ENCODE measurements around the gene DBH. TPM values are rescaled to one million over a fixed set of nuclear protein-coding genes. Genes with fewer than 3 reads are reported as not detected.
A peak's percentile ranks its signal among the peaks of the same experiment; 100 is the strongest.

Gene DBH
- total RNA-seq, 3 donors from 2014 or later (not counting 1 experiment from before 2014, with no cell fraction given): not detected

DNA sequence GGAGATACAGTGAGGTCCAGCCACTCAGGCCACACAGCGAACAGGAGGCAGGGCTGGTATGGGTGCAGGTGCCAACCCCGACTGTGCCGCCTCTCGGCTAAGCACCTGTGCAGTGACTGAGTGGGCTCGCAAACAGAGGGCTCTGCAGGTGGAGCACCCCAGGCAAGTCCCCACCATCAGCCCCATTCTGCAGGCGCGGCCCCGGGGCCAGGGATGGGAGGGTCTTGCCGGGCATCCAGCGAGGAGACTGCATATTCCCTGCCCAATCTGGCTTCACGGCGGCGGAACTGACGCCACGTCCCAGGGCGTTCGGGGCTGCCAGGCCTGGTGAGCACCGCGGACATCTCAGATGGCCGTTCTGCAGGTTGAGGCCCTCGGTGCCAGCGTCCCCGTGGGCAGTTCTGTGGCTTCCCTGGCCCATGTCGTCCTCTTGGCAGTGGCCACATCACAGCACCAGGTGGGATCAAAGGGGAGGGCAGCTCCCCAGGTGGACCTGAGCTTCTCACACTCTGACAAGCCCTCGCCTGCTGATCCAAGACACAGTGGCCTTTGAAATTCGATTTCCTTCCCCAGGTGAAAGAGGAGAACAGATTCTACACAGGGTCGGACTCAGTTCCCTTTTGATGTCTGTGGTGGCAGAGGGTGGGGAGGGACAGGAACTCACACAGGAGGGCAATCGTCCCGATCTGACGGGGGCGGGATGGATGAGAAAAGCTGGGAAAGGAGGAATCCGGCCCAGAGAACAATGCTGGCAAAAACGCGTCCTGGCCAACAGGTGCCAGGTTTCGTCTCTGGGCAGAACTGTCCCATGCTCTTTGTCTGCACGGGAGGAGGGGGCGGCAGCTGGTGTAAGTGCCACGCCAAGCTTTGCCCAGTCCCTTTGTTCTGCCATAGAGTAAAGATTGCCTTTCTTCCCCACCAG lies 18.8 kb downstream of the DBH start:
- no peak overlapping the region for H3K27ac Mint-ChIP-seq
- ATAC-seq: no peak
- TF ChIP-seq, protein P1, sequence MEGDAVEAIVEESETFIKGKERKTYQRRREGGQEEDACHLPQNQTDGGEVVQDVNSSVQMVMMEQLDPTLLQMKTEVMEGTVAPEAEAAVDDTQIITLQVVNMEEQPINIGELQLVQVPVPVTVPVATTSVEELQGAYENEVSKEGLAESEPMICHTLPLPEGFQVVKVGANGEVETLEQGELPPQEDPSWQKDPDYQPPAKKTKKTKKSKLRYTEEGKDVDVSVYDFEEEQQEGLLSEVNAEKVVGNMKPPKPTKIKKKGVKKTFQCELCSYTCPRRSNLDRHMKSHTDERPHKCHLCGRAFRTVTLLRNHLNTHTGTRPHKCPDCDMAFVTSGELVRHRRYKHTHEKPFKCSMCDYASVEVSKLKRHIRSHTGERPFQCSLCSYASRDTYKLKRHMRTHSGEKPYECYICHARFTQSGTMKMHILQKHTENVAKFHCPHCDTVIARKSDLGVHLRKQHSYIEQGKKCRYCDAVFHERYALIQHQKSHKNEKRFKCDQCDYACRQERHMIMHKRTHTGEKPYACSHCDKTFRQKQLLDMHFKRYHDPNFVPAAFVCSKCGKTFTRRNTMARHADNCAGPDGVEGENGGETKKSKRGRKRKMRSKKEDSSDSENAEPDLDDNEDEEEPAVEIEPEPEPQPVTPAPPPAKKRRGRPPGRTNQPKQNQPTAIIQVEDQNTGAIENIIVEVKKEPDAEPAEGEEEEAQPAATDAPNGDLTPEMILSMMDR (IDR thresholded peaks at IDR 0.05): no peak
- intact Hi-C loops (cut with micrococcal nuclease): no loop called here
- H3K27ac ChIP-seq (ENCODE audit: low read length): no peak overlapping the region
- H3K27me3 ChIP-seq (ENCODE audit: control insufficient read depth, insufficient read depth, low read length): peaks cover 9% of the 10 kb centered on the region
- no peaks in the 10 kb centered on the region for H3K36me3 Mint-ChIP-seq
- no peaks in the 10 kb centered on the region for H3K36me3 ChIP-seq (ENCODE audit: control insufficient read depth, insufficient read depth, low read length)
- H3K4me3 Mint-ChIP-seq: no peak overlapping the region
- no peaks in the 10 kb centered on the region for H3K9me3 Mint-ChIP-seq
- H3K4me1 ChIP-seq (ENCODE audit: control insufficient read depth, insufficient read depth, low read length): no peaks in the 10 kb centered on the region
- H3K4me1 Mint-ChIP-seq: no peaks in the 10 kb centered on the region
- peaks cover 13 to 29% of the 10 kb centered on the region in 2 donors for H3K27me3 Mint-ChIP-seq (ENCODE audit: low read depth in 2 of 2)
- no peaks in the 10 kb centered on the region for H3K9me3 ChIP-seq (ENCODE audit: control insufficient read depth, insufficient read depth, low read length)
- no peak for DNase-seq
- no peak overlapping the region for H3K4me3 ChIP-seq (ENCODE audit: low read length)
- 61% methylated on average over 38 of the region's 38 CpGs for WGBS (ENCODE audit: insufficient coverage)

DNA sequence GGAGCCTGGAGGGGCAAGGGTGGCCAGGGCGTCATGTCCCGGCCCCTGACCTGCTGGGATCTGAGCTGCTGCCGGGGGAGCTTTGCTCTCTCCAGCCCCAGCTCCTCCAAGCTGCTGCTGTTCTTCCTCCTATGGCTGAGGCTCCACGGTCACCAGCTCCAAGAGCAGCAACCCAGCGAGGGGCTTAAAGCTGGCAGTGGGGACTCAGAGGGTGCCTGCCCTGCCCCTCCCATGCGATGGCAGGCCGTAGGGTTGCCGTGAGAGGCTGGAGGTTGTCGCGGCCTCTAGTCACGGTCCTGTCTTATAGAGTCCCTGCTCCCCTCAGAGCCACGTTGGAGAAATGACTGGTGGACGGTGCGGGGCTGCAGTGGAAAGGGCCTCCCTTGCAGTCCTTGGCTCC lies 19.5 kb downstream of the DBH start:
- ATAC-seq (no peak), DNase-seq (no peak)
- H3K36me3 Mint-ChIP-seq: no peaks in the 10 kb centered on the region
- no peak overlapping the region for H3K4me3 ChIP-seq (ENCODE audit: low read length)
- no peaks in the 10 kb centered on the region for H3K4me1 Mint-ChIP-seq
- H3K9me3 ChIP-seq (ENCODE audit: control insufficient read depth, insufficient read depth, low read length): no peaks in the 10 kb centered on the region
- WGBS (ENCODE audit: insufficient coverage): 69% methylated on average over 14 of the region's 14 CpGs
- TF ChIP-seq, protein P1 (IDR thresholded peaks at IDR 0.05): no peak
- H3K27ac Mint-ChIP-seq: no peak overlapping the region
- peaks cover 13 to 27% of the 10 kb centered on the region in 2 donors for H3K27me3 Mint-ChIP-seq (ENCODE audit: low read depth in 2 of 2)
- H3K27ac ChIP-seq (ENCODE audit: low read length): no peak overlapping the region
- H3K27me3 ChIP-seq (ENCODE audit: control insufficient read depth, insufficient read depth, low read length): peaks cover 9% of the 10 kb centered on the region
- H3K9me3 Mint-ChIP-seq: no peaks in the 10 kb centered on the region
- intact Hi-C loops (cut with micrococcal nuclease): no loop called here
- no peaks in the 10 kb centered on the region for H3K4me1 ChIP-seq (ENCODE audit: control insufficient read depth, insufficient read depth, low read length)
- no peak overlapping the region for H3K4me3 Mint-ChIP-seq
- H3K36me3 ChIP-seq (ENCODE audit: control insufficient read depth, insufficient read depth, low read length): no peaks in the 10 kb centered on the region

DNA sequence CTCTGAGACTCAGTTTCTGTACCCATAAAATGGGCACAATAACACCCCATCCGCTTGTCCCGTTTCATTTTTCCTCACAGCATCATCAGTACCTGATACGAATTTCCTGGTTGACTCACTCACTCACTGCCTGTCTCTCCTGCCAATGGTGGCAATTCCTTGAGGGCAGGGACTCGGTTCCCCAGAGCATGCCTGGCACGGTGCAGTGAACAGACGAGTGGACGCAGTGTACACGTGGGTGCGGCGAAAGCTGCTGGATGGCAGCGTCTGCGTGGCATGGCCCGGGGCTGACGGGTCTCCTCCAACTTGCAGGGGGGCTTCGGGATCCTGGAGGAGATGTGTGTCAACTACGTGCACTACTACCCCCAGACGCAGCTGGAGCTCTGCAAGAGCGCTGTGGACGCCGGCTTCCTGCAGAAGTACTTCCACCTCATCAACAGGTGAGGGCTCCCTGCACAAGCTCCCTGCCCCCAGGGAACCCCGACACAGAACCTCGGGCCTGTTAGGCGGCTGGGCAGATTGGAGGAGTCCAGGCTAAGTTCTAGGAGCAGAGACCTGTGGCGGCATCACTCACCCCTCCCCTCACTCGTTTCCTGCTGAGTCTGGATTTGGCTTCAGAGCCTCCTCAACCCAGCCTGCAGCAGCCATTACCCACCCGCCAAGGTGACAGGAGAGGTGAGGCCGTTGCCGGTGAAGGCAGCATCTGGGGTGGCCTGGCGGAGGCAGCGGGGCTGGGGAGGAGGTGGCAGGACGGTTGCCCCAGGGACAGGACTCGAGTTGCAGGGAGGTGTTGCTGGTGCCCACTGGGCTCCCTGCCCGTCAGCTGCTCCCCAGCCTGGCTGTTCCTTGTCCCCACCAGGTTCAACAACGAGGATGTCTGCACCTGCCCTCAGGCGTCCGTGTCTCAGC lies 20.3 kb downstream of the DBH start:
- H3K4me3 Mint-ChIP-seq: no peak overlapping the region
- peaks cover 13 to 27% of the 10 kb centered on the region in 2 donors for H3K27me3 Mint-ChIP-seq (ENCODE audit: low read depth in 2 of 2)
- no peak overlapping the region for H3K27ac ChIP-seq (ENCODE audit: low read length)
- no peaks in the 10 kb centered on the region for H3K36me3 ChIP-seq (ENCODE audit: control insufficient read depth, insufficient read depth, low read length)
- no peaks in the 10 kb centered on the region for H3K36me3 Mint-ChIP-seq
- no peaks in the 10 kb centered on the region for H3K4me1 ChIP-seq (ENCODE audit: control insufficient read depth, insufficient read depth, low read length)
- no peaks in the 10 kb centered on the region for H3K9me3 Mint-ChIP-seq
- peak in 1 of 2 donors; percentile 79 for DNase-seq
- TF ChIP-seq, protein P1 (IDR thresholded peaks at IDR 0.05): no peak
- no peak overlapping the region for H3K27ac Mint-ChIP-seq
- 65% methylated on average over 36 of the region's 36 CpGs for WGBS (ENCODE audit: insufficient coverage)
- peaks cover 9% of the 10 kb centered on the region for H3K27me3 ChIP-seq (ENCODE audit: control insufficient read depth, insufficient read depth, low read length)
- H3K9me3 ChIP-seq (ENCODE audit: control insufficient read depth, insufficient read depth, low read length): no peaks in the 10 kb centered on the region
- H3K4me3 ChIP-seq (ENCODE audit: low read length): no peak overlapping the region
- no peaks in the 10 kb centered on the region for H3K4me1 Mint-ChIP-seq
- intact Hi-C loops (cut with micrococcal nuclease): no loop called here
- ATAC-seq: no peak

All from natural killer cell (primary cell).